ENCODE data around the gene COG3.

The COG3 gene

DNA sequence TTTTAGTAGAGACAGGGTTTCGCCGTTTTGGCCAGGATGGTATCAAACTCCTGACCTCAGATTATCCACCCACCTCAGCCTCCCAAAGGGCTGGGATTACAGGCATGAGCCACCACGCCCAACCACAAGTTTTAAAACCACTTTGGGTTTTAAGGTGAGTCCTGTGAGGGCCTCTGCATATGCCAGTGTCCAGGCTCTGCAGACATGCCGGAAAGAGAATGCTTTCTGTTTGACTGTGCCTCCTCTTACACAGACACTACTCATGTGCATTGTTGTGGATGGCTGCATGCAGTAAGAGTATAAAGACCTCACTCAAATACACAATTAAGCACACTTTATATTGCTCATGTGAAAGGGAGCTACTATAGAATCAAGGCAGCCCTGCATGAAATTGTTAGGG lies 25.7 kb upstream of the COG3 start:
- peak; percentile 54 for DNase-seq (ENCODE audit: low read depth)
- no peak overlapping the region for H3K4me3 ChIP-seq (ENCODE audit: low read depth, low read length)
- TF ChIP-seq, protein P1, sequence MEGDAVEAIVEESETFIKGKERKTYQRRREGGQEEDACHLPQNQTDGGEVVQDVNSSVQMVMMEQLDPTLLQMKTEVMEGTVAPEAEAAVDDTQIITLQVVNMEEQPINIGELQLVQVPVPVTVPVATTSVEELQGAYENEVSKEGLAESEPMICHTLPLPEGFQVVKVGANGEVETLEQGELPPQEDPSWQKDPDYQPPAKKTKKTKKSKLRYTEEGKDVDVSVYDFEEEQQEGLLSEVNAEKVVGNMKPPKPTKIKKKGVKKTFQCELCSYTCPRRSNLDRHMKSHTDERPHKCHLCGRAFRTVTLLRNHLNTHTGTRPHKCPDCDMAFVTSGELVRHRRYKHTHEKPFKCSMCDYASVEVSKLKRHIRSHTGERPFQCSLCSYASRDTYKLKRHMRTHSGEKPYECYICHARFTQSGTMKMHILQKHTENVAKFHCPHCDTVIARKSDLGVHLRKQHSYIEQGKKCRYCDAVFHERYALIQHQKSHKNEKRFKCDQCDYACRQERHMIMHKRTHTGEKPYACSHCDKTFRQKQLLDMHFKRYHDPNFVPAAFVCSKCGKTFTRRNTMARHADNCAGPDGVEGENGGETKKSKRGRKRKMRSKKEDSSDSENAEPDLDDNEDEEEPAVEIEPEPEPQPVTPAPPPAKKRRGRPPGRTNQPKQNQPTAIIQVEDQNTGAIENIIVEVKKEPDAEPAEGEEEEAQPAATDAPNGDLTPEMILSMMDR (IDR thresholded peaks at IDR 0.05; ENCODE audit: insufficient read depth, low read depth, low read length, missing control alignments) = no peak

GRCh38 chr13:45439781-45440462 lies 24.8 kb upstream of the COG3 start:
- no peak overlapping the region for H3K4me3 ChIP-seq (ENCODE audit: low read depth, low read length)
- DNase-seq (ENCODE audit: low read depth) = no peak
- TF ChIP-seq, protein P1 (IDR thresholded peaks at IDR 0.05; ENCODE audit: insufficient read depth, low read depth, low read length, missing control alignments) = no peak

DNA sequence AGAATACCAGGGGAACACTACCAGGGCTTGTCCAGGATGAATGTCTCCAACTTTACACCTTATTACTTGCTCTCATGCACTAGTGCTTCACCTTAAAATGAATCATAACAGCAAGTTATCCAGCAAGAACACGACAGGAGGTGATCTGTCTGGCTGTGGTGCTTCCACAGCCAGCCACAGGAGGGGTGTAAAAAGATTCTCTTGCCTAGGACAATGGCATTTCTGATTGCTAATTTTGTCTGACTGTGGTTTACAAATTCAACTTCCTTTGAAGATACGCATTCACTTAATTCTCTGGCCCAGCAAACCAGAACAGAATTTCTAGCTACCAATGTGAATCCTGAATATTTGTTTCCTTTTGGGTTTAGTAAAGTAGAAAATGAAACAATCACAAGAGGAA lies 23.1 kb upstream of the COG3 start:
- no peak overlapping the region for H3K4me3 ChIP-seq (ENCODE audit: low read depth, low read length)
- TF ChIP-seq, protein P1 (IDR thresholded peaks at IDR 0.05; ENCODE audit: insufficient read depth, low read depth, low read length, missing control alignments) = peak; percentile 23
- peak; percentile 71 for DNase-seq (ENCODE audit: low read depth)

- no peak for DNase-seq (ENCODE audit: low read depth)
- no peak overlapping the region for H3K4me3 ChIP-seq (ENCODE audit: low read depth, low read length)
- TF ChIP-seq, protein P1 (IDR thresholded peaks at IDR 0.05; ENCODE audit: insufficient read depth, low read depth, low read length, missing control alignments) = no peak
Measured at GRCh38 chr13:45445053-45445452, 19.7 kb upstream of the COG3 start.

DNA sequence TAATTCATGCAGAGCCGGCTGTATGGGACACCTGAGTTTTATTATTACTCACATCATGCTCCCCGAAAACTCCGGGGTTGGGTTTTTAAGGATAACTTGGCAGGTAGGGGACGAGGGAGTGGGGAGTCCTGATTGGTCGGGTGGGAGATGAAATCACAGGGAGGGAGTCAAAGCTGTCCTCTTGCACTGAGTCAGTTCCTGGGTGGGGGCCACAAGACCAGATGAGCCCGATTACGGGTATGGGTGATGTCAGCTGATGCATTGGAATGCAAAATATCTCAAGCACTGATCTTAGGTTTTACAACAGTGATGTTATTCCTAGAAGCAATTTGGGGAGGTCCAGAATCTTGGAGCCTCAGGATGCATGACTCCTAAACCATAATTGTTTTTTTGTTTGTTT lies 18.6 kb upstream of the COG3 start:
- H3K4me3 ChIP-seq (ENCODE audit: low read depth, low read length) = no peak overlapping the region
- no peak for DNase-seq (ENCODE audit: low read depth)
- TF ChIP-seq, protein P1 (IDR thresholded peaks at IDR 0.05; ENCODE audit: insufficient read depth, low read depth, low read length, missing control alignments) = no peak

DNA sequence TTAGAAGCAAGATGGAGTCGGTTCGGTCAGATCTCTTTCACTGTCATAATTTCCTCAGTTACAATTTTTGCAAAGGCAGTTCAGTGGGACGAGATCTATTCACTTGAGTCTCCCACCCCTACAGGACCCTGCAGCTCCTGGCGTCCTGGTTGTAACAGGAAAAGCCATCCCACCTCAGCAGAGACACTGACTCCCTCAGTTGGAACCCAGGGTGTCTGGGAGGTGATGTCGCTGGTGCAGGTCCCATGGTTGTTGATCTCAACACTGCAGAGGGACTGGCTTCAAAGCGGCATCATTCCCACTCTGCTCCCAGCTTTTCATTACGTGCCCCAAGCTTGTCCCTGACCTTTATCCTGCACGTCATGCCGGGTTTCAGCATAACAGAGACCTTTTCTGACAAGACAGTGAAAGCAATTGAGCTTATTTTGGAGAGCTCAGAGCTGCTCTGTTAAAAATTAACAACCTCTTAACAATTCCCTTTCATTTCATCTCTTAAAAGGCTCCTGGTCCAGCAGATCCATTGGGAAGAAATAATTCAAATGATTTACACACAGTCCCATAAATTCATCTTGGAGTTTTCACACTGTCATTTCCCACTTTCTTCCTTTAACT lies 17.6 kb upstream of the COG3 start:
- no peak for DNase-seq (ENCODE audit: low read depth)
- TF ChIP-seq, protein P1 (IDR thresholded peaks at IDR 0.05; ENCODE audit: insufficient read depth, low read depth, low read length, missing control alignments) = no peak
- no peak overlapping the region for H3K4me3 ChIP-seq (ENCODE audit: low read depth, low read length)
